ENCODE results near the gene RASAL1.

The RASAL1 gene

DNA sequence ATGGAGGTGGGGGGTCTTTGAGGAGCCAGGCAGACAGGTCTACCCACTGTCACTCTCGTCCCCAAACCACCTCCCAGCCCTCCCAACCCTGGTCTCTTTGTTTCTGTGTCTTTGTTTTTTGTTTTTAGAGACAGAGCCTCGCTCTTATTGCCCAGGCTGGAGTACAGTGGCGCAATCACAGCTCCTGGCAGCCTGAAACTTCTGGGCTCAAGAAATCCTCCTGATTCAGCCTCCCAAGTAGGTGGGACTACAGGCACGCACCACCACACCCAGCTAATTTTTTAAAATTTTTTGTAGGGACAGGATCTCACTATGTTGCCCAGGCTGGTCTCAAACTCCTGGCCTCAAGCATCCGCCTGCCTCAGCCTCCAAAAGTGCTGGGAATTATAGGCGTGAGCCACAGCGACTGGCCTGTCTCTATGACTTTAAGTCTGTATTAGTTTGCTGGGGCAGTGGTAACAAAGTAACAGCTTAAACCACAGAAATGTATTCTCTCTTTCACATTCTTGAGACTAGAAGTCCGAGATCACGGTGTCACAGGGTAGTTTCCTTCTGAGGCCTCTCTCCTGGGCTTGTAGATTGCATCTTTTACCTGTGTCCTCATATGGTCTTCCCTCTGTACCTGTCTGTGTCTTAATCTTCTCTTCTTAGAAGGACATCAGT lies 52.9 kb downstream of the RASAL1 start:
- H2AK5ac ChIP-seq (ENCODE audit: low read length, severe bottlenecking): no peak overlapping the region
- no peak overlapping the region for H3K4me2 ChIP-seq (ENCODE audit: low read length, poor library complexity, severe bottlenecking)
- no peak overlapping the region for H3K4ac ChIP-seq (ENCODE audit: low read depth in 1 of 2, low read length in 2 of 2)
- H4K91ac ChIP-seq (ENCODE audit: low read length): no peak overlapping the region
- H3K27ac ChIP-seq (ENCODE audit: low read length, poor library complexity, severe bottlenecking): no peak overlapping the region
- no peak overlapping the region for H2BK15ac ChIP-seq (ENCODE audit: low read depth, poor library complexity, severe bottlenecking)
- DNase-seq: no peak
- H3K4me1 ChIP-seq (ENCODE audit: control insufficient read depth, insufficient read depth, low read depth, low read length): peaks cover 9% of the 10 kb centered on the region
- no peak overlapping the region for H3K9ac ChIP-seq (ENCODE audit: low read length)
- no peaks in the 10 kb centered on the region for H3K79me1 ChIP-seq (replicated peaks; ENCODE audit: low read length, poor library complexity, severe bottlenecking)
- no peak overlapping the region for H3K18ac ChIP-seq (ENCODE audit: low read depth in 1 of 2, low read length in 2 of 2)
- H2BK12ac ChIP-seq (ENCODE audit: low read length in 2 of 2): no peak overlapping the region
- no peak overlapping the region for H3K23ac ChIP-seq (ENCODE audit: low read length in 2 of 2)
- H2AFZ ChIP-seq (ENCODE audit: low read depth, low read length): no peak overlapping the region
- H3K27me3 ChIP-seq (ENCODE audit: control insufficient read depth in 1 of 2, insufficient read depth in 1 of 2, low read length in 2 of 2): peaks cover 46 to 73% of the 10 kb centered on the region in 2 experiments
- H3K14ac ChIP-seq (ENCODE audit: low read length in 2 of 2): no peak overlapping the region
- no peak overlapping the region for H2BK5ac ChIP-seq (ENCODE audit: low read depth, low read length, poor library complexity, severe bottlenecking)
- 81% methylated on average over 9 of the region's 9 CpGs for WGBS
- H4K8ac ChIP-seq (ENCODE audit: low read length): no peak overlapping the region
- H3K4me3 ChIP-seq (ENCODE audit: insufficient read depth in 1 of 2, low read depth in 1 of 2, low read length in 2 of 2): no peak overlapping the region
- no peaks in the 10 kb centered on the region for H3K36me3 ChIP-seq (ENCODE audit: control insufficient read depth in 1 of 2, insufficient read depth in 2 of 2, low read depth in 1 of 2, low read length in 2 of 2)
- no peak overlapping the region for H2BK120ac ChIP-seq (ENCODE audit: low read depth, low read length)
- H3K9me3 ChIP-seq (ENCODE audit: control insufficient read depth, low read length): no peaks in the 10 kb centered on the region

GRCh38 chr12:113081873-113082272 lies 53.7 kb downstream of the RASAL1 start:
- Histone ChIP-seq H2BK5ac (ENCODE audit: low read depth, low read length, poor library complexity, severe bottlenecking) (no peak overlapping the region), H3K18ac (ENCODE audit: low read depth in 1 of 2, low read length in 2 of 2) (no peak overlapping the region), H2BK120ac (ENCODE audit: low read depth, low read length) (no peak overlapping the region), H4K91ac (ENCODE audit: low read length) (no peak overlapping the region), H3K27me3 (ENCODE audit: control insufficient read depth in 1 of 2, insufficient read depth in 1 of 2, low read length in 2 of 2) (peaks cover 46 to 71% of the 10 kb centered on the region in 2 experiments), H2AFZ (ENCODE audit: low read depth, low read length) (no peak overlapping the region), H3K23ac (ENCODE audit: low read length in 2 of 2) (no peak overlapping the region), H3K4ac (ENCODE audit: low read depth in 1 of 2, low read length in 2 of 2) (no peak overlapping the region), H3K27ac (ENCODE audit: low read length, poor library complexity, severe bottlenecking) (no peak overlapping the region), H3K79me1 (replicated peaks; ENCODE audit: low read length, poor library complexity, severe bottlenecking) (no peaks in the 10 kb centered on the region), H3K14ac (ENCODE audit: low read length in 2 of 2) (no peak overlapping the region), H2BK12ac (ENCODE audit: low read length in 2 of 2) (no peak overlapping the region), H3K9me3 (ENCODE audit: control insufficient read depth, low read length) (no peaks in the 10 kb centered on the region), H3K4me2 (ENCODE audit: low read length, poor library complexity, severe bottlenecking) (no peak overlapping the region), H3K4me3 (ENCODE audit: insufficient read depth in 1 of 2, low read depth in 1 of 2, low read length in 2 of 2) (no peak overlapping the region), H2AK5ac (ENCODE audit: low read length, severe bottlenecking) (no peak overlapping the region), H3K36me3 (ENCODE audit: control insufficient read depth in 1 of 2, insufficient read depth in 2 of 2, low read depth in 1 of 2, low read length in 2 of 2) (no peaks in the 10 kb centered on the region), H2BK15ac (ENCODE audit: low read depth, poor library complexity, severe bottlenecking) (no peak overlapping the region), H4K8ac (ENCODE audit: low read length) (no peak overlapping the region), H3K9ac (ENCODE audit: low read length) (no peak overlapping the region), H3K4me1 (ENCODE audit: control insufficient read depth, insufficient read depth, low read depth, low read length) (peaks cover 10% of the 10 kb centered on the region)
- no peak for DNase-seq
- 93% methylated on average over 2 of the region's 4 CpGs for WGBS

GRCh38 chr12:113077859-113078255 lies 57.7 kb downstream of the RASAL1 start:
- no peak overlapping the region for H2AK5ac ChIP-seq (ENCODE audit: low read length, severe bottlenecking)
- H2BK15ac ChIP-seq (ENCODE audit: low read depth, poor library complexity, severe bottlenecking): no peak overlapping the region
- H3K4me1 ChIP-seq (ENCODE audit: control insufficient read depth, insufficient read depth, low read depth, low read length): peaks cover 5% of the 10 kb centered on the region
- H2BK12ac ChIP-seq (ENCODE audit: low read length in 2 of 2): no peak overlapping the region
- no peak overlapping the region for H3K27ac ChIP-seq (ENCODE audit: low read length, poor library complexity, severe bottlenecking)
- no peaks in the 10 kb centered on the region for H3K79me1 ChIP-seq (replicated peaks; ENCODE audit: low read length, poor library complexity, severe bottlenecking)
- no peak overlapping the region for H3K4ac ChIP-seq (ENCODE audit: low read depth in 1 of 2, low read length in 2 of 2)
- no peak overlapping the region for H3K9ac ChIP-seq (ENCODE audit: low read length)
- no peak overlapping the region for H2AFZ ChIP-seq (ENCODE audit: low read depth, low read length)
- H3K4me2 ChIP-seq (ENCODE audit: low read length, poor library complexity, severe bottlenecking): no peak overlapping the region
- 3% methylated on average over 25 of the region's 48 CpGs for WGBS
- no peak overlapping the region for H3K4me3 ChIP-seq (ENCODE audit: insufficient read depth in 1 of 2, low read depth in 1 of 2, low read length in 2 of 2)
- no peak overlapping the region for H2BK5ac ChIP-seq (ENCODE audit: low read depth, low read length, poor library complexity, severe bottlenecking)
- H3K27me3 ChIP-seq (ENCODE audit: control insufficient read depth in 1 of 2, insufficient read depth in 1 of 2, low read length in 2 of 2): peaks cover 51 to 75% of the 10 kb centered on the region in 2 experiments
- no peaks in the 10 kb centered on the region for H3K36me3 ChIP-seq (ENCODE audit: control insufficient read depth in 1 of 2, insufficient read depth in 2 of 2, low read depth in 1 of 2, low read length in 2 of 2)
- no peak overlapping the region for H4K91ac ChIP-seq (ENCODE audit: low read length)
- H3K9me3 ChIP-seq (ENCODE audit: control insufficient read depth, low read length): no peaks in the 10 kb centered on the region
- H3K18ac ChIP-seq (ENCODE audit: low read depth in 1 of 2, low read length in 2 of 2): no peak overlapping the region
- H3K14ac ChIP-seq (ENCODE audit: low read length in 2 of 2): no peak overlapping the region
- H4K8ac ChIP-seq (ENCODE audit: low read length): no peak overlapping the region
- no peak overlapping the region for H2BK120ac ChIP-seq (ENCODE audit: low read depth, low read length)
- H3K23ac ChIP-seq (ENCODE audit: low read length in 2 of 2): no peak overlapping the region
- no peak for DNase-seq

- Histone ChIP-seq H4K91ac (ENCODE audit: low read length) (no peak overlapping the region), H2AFZ (ENCODE audit: low read depth, low read length) (no peak overlapping the region), H3K4me2 (ENCODE audit: low read length, poor library complexity, severe bottlenecking) (no peak overlapping the region), H2BK120ac (ENCODE audit: low read depth, low read length) (no peak overlapping the region), H3K27me3 (ENCODE audit: control insufficient read depth in 1 of 2, insufficient read depth in 1 of 2, low read length in 2 of 2) (peaks cover 49 to 69% of the 10 kb centered on the region in 2 experiments), H2BK5ac (ENCODE audit: low read depth, low read length, poor library complexity, severe bottlenecking) (no peak overlapping the region), H3K23ac (ENCODE audit: low read length in 2 of 2) (no peak overlapping the region), H2BK12ac (ENCODE audit: low read length in 2 of 2) (no peak overlapping the region), H3K18ac (ENCODE audit: low read depth in 1 of 2, low read length in 2 of 2) (no peak overlapping the region), H3K79me1 (replicated peaks; ENCODE audit: low read length, poor library complexity, severe bottlenecking) (no peaks in the 10 kb centered on the region), H3K9me3 (ENCODE audit: control insufficient read depth, low read length) (no peaks in the 10 kb centered on the region), H3K4ac (ENCODE audit: low read depth in 1 of 2, low read length in 2 of 2) (no peak overlapping the region), H3K9ac (ENCODE audit: low read length) (no peak overlapping the region), H3K4me1 (ENCODE audit: control insufficient read depth, insufficient read depth, low read depth, low read length) (peaks cover 5% of the 10 kb centered on the region), H3K14ac (ENCODE audit: low read length in 2 of 2) (no peak overlapping the region), H4K8ac (ENCODE audit: low read length) (no peak overlapping the region), H3K27ac (ENCODE audit: low read length, poor library complexity, severe bottlenecking) (no peak overlapping the region), H3K36me3 (ENCODE audit: control insufficient read depth in 1 of 2, insufficient read depth in 2 of 2, low read depth in 1 of 2, low read length in 2 of 2) (no peaks in the 10 kb centered on the region), H2AK5ac (ENCODE audit: low read length, severe bottlenecking) (no peak overlapping the region), H3K4me3 (ENCODE audit: insufficient read depth in 1 of 2, low read depth in 1 of 2, low read length in 2 of 2) (no peak overlapping the region), H2BK15ac (ENCODE audit: low read depth, poor library complexity, severe bottlenecking) (no peak overlapping the region)
- DNase-seq: no peak
- WGBS: 12% methylated on average over 64 of the region's 70 CpGs
Observed at GRCh38 chr12:113077057-113077858, 58.3 kb downstream of the RASAL1 start.

All from mesenchymal stem cell (in vitro differentiated cells and primary cell).